ENCODE measurements around the gene TCTA.

Gene TCTA

DNA sequence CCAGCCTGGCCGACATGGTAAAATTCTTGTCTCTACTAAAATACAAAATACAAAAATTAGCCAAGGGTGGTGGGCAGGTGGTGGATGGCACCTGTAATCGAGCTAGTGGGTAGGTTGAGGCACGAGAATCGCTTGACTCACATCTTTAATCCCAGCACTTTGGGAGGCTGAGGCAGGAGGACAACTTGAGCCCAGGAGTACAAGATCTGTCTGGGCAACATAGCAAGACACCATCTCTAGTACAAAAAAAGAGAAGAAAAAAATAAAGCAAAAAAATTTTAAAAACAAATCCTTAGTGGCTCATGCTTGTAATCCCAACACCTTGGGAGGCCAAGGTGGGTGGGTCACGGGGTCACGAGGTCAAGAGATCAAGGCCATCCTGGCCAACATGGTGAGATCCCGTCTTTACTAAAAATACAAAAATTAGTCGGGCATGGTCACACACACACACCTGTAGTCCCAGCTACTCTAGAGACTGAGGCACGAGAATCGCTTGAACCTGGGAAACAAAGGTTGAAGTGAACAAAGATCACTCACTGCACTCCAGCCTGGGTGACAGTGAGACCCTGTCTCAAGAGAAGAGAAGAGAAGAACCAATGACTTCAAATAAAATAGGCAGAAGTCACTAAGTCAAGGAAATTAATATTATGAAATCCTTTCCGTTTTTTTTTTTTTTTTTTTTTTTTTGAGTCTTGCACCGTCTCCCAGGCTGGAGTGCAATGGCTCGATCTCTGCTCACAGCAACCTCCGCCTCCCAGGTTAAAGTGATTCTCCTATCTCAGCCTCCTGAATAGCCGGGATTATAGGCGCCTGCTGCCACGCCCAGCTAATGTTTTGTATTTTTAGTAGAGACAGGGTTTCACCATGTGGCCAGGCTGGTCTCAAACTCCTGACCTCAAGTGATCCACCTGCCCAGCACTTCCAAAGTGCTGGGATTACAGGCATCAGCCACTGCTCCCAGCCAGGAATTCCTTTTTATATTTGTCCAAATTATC, 5.4 kb upstream of the TCTA start:
- ChIA-PET CTCF (interaction anchor here (0.6 kb wide), 1 partner anchor 419 kb away, joined by 4 read pairs; no protein-coding TSS in a partner anchor), POLR2A (interaction anchor here (1.0 to 2.2 kb wide), 4 partner anchors 22 to 67 kb away, joined by 3 to 7 read pairs (median 4); partner anchors contain the start of genes DAG1, NICN1 and USP4)
- DNase-seq (ENCODE audit: extremely low spot score): no peak
- TF ChIP-seq, protein P1, sequence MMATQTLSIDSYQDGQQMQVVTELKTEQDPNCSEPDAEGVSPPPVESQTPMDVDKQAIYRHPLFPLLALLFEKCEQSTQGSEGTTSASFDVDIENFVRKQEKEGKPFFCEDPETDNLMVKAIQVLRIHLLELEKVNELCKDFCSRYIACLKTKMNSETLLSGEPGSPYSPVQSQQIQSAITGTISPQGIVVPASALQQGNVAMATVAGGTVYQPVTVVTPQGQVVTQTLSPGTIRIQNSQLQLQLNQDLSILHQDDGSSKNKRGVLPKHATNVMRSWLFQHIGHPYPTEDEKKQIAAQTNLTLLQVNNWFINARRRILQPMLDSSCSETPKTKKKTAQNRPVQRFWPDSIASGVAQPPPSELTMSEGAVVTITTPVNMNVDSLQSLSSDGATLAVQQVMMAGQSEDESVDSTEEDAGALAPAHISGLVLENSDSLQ (IDR thresholded peaks at IDR 0.05): no peak
- TF ChIP-seq FOXA1 (IDR thresholded peaks at IDR 0.05) (no peak), ZNF384 (IDR thresholded peaks at IDR 0.05) (peak; percentile 64)

DNA sequence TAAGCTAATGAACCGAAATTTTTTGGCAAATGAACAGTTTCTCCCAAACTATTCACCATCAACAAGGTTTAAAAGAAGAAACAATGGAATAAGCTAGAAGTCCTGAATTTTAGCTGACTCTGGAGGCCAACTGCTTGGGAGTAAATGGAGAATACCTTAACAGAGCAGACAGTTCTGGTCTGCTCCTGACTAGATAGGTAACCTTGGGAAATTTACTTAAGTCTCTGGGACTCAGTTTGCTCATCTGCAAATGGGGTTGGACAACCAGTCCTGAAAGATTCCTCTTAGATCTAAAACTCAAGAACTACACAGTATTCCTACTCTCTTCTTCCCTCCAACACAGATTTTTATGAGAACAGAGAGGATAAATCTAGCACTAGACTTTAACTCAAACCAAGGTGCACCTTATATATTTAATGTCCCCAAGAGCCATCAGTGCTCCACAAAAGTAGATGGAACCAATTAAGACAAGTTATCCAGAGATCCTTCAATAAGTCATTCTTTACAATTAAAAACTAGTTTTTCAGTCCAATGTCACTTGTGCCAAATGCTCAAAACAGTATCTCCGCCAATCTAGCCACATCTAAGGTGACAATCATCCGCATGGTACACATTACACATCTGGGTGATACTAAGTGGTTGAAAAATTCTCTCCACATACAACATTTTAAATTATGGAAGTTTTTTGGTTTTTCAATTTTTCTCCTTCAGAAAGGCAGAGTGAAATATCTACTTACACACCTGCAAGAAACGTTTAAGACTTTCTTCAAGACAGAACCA, 2.0 kb upstream of the TCTA start:
- no peak for DNase-seq (ENCODE audit: extremely low spot score)
- CTCF ChIA-PET: no interaction called here
- POLR2A ChIA-PET: interaction anchor here (1.3 to 2.3 kb wide), 3 partner anchors 38 to 70 kb away, joined by 3 to 14 read pairs (median 12); partner anchors contain the start of genes GPX1 and USP4
- TF ChIP-seq NFRKB (IDR thresholded peaks at IDR 0.05) (no peak), LEF1 (IDR thresholded peaks at IDR 0.05; ENCODE audit: borderline replicate concordance) (no peak), ZNF384 (IDR thresholded peaks at IDR 0.05) (no peak), FOXA1 (IDR thresholded peaks at IDR 0.05) (no peak), BHLHE40 (IDR thresholded peaks at IDR 0.05; ENCODE audit: borderline replicate concordance) (no peak), SP1 (IDR thresholded peaks at IDR 0.05) (no peak), TARDBP (IDR thresholded peaks at IDR 0.05) (no peak), ELF4 (IDR thresholded peaks at IDR 0.05) (no peak)

DNA sequence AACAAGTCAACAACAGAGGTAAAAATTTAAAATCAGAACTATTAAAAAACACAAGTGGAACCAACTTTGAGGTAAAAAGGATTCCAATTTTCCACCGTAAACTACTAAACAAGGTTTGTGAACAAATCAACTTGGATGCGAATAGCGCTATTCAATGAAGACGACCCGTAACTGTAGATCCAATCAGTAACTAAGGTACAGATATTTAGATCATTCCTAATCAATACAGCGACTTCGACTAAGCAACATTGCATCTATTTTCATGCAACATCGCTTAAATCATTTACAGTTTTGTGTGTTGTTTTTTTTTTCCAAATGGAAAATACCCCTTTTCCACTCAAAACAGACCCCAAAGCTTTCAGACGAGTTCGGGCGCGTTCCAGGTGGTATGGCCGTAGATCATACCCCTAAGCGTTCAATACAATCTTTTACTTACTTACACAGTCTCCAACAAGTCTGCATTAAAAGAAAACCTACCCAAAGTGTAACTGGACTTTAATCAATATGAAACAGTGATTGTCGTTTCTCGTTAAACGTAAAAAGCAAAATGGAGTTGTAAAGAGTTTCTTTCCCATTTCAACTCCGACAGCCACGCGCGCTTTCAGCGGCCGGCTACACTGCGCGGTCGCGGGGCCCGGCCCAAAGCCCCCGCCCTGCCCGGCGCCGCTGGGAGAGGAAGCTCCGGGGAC, 1.2 kb upstream of the TCTA start:
- CTCF ChIA-PET: no interaction called here
- POLR2A ChIA-PET: interaction anchor here (0.8 to 2.7 kb wide), 6 partner anchors 14 to 113 kb away, joined by 3 to 27 read pairs (median 6); partner anchors contain the start of genes DAG1 and USP4
- TF ChIP-seq ZNF384 (IDR thresholded peaks at IDR 0.05): no peak
- TF ChIP-seq TARDBP (IDR thresholded peaks at IDR 0.05): no peak
- TF ChIP-seq SP1 (IDR thresholded peaks at IDR 0.05): no peak
- TF ChIP-seq FOXM1 (IDR thresholded peaks at IDR 0.05; ENCODE audit: borderline replicate concordance): no peak
- no peak for TF ChIP-seq FOXA1 (IDR thresholded peaks at IDR 0.05)
- TF ChIP-seq BHLHE40 (IDR thresholded peaks at IDR 0.05; ENCODE audit: borderline replicate concordance): no peak
- TF ChIP-seq CTBP1 (IDR thresholded peaks at IDR 0.05; ENCODE audit: borderline replicate concordance): no peak
- no peak for TF ChIP-seq ELF4 (IDR thresholded peaks at IDR 0.05)
- no peak for TF ChIP-seq NFRKB (IDR thresholded peaks at IDR 0.05)
- TF ChIP-seq L3MBTL2 (conservative IDR thresholded peaks at IDR 0.05): no peak
- TF ChIP-seq ARNT (IDR thresholded peaks at IDR 0.05): no peak
- no peak for TF ChIP-seq LEF1 (IDR thresholded peaks at IDR 0.05; ENCODE audit: borderline replicate concordance)
- no peak for TF ChIP-seq SUZ12 (IDR thresholded peaks at IDR 0.05)
- TF ChIP-seq, protein P1 (IDR thresholded peaks at IDR 0.05): no peak
- no peak for TF ChIP-seq FOXK2 (IDR thresholded peaks at IDR 0.05)
- TF ChIP-seq HDGF (IDR thresholded peaks at IDR 0.05; ENCODE audit: borderline replicate concordance): no peak
- no peak for DNase-seq (ENCODE audit: extremely low spot score)

DNA sequence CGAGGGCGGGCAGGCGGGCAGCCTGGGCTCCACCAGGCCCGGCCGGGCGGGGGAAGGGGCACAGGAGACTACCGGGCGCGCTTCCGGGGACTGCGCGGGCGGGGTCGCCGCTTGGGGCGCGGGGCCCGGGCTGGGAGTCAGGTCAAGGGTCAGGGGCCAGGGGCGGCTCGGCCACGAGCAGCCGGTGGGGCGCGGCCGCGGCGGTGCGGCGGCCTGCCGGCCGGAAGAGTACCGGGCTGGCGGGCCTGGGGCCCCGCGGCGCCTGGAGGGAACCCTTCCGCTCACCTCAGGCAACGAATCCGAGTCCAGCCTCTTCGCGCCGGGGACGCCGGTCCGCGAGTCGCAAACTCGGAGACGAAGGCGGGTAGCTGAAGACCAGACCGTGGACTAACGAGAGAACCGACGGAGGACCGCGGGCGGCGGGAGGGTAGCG, 672 bp upstream of the TCTA start:
- CTCF ChIA-PET: interaction anchor here (1.7 kb wide), 1 partner anchor 71 kb away, joined by 7 read pairs; the partner anchor contains the start of gene USP4
- TF ChIP-seq LEF1 (IDR thresholded peaks at IDR 0.05; ENCODE audit: borderline replicate concordance) (peak; percentile 52; the same call in 1 of the 2 replicates), CTBP1 (IDR thresholded peaks at IDR 0.05; ENCODE audit: borderline replicate concordance) (no peak), ARNT (IDR thresholded peaks at IDR 0.05) (0 out of 2 replicates have a peak, but pooled peaks have one; percentile 37)
- POLR2A ChIA-PET: interaction anchor here (0.7 to 2.7 kb wide), 13 partner anchors 10 to 112 kb away, joined by 3 to 27 read pairs (median 5); partner anchors contain the start of genes AMT, DAG1, NICN1 and USP4
- peak; percentile 20 for DNase-seq (ENCODE audit: extremely low spot score)

DNA sequence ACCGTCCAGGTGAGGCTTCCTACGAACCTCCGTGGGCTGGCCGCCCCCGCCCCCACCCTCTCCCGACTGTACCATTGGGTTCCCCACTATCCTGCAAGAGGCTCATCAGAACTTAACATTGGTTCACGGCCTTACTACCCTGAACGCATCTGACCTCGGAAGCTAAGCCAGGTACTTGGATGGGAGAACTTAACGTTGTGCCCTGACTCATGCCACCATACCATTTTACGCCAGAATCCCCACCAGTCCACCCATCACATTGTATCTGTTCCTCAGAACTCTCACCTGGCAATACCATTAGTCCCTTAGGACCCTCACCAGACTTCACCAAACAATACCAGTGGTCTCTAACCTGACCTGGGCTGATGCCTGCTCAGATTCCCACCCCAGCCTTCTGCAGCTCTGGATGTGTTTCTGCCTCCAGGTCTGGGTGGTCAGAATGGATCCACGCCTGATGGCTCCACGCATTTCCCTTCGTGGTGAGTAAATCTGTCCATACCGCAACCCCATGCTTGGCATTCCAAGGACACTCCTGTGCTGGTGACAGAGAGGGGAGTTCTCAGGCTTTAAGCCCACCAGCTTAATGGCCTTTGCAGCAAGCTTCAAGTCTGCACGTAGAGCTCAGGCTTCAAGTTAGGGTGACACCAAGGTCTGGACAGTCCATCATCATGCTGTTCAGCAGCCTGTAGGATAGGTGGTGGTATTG, 562 bp downstream of the TCTA start:
- ChIA-PET POLR2A (interaction anchor here (1.3 to 2.7 kb wide), 7 partner anchors 9 to 116 kb away, joined by 3 to 27 read pairs (median 9); partner anchors contain the start of genes AMT, NICN1 and USP4), CTCF (interaction anchor here (1.1 to 1.7 kb wide), 2 partner anchors 36 to 73 kb away, joined by 3 to 7 read pairs; partner anchors contain the start of gene USP4)
- no peak for DNase-seq (ENCODE audit: extremely low spot score)
- TF ChIP-seq TARDBP (IDR thresholded peaks at IDR 0.05): no peak
- TF ChIP-seq HDGF (IDR thresholded peaks at IDR 0.05; ENCODE audit: borderline replicate concordance): no peak
- TF ChIP-seq BHLHE40 (IDR thresholded peaks at IDR 0.05; ENCODE audit: borderline replicate concordance): no peak
- TF ChIP-seq ELF4 (IDR thresholded peaks at IDR 0.05): no peak
- TF ChIP-seq FOXM1 (IDR thresholded peaks at IDR 0.05; ENCODE audit: borderline replicate concordance): no peak
- no peak for TF ChIP-seq SUZ12 (IDR thresholded peaks at IDR 0.05)

All from HEK293T (cell line).